GM21737 (cell line): ENCODE results near the gene SULF2.
"Not testable (repeated sequence)": the region's sequence is repeated elsewhere in the genome, so short reads cannot be mapped to it uniquely, and the experiment has no call there.

ENCODE experiments used
- ATAC-seq: cut with Tn5 transposase; IDR thresholded peaks from one replicate; pipeline ENCODE4 v1.9.1; 2021; ENCODE audit warnings: mild to moderate bottlenecking, moderate library complexity; ENCODE audit not compliant: unreplicated experiment

The SULF2 gene

GRCh38 chr20:47785311-47785853 is at the start of gene SULF2:
Gene SULF2, minus strand, starts transcription at chr20:47785481. Its CDS starts 28,118 bp downstream, at chr20:47757363.
- no peak for ATAC-seq

- ATAC-seq = not testable (repeated sequence)
Observed at GRCh38 chr20:47831675-47832074, 46.4 kb upstream of the SULF2 start.

- ATAC-seq = not testable (repeated sequence)
Observed at GRCh38 chr20:47826716-47827115, 41.4 kb upstream of the SULF2 start.

- not testable (repeated sequence) for ATAC-seq
Observed at GRCh38 chr20:47826006-47826405, 40.7 kb upstream of the SULF2 start.

GRCh38 chr20:47825011-47825762 is 39.9 kb upstream of the SULF2 start:
- no peak for ATAC-seq

- ATAC-seq = not testable (repeated sequence)
Observed at GRCh38 chr20:47823941-47824340, 38.7 kb upstream of the SULF2 start.

GRCh38 chr20:47821481-47822100 is 36.3 kb upstream of the SULF2 start:
- ATAC-seq = no peak

GRCh38 chr20:47818996-47819609 is 33.8 kb upstream of the SULF2 start:
- ATAC-seq = no peak

GRCh38 chr20:47818466-47818865 is 33.2 kb upstream of the SULF2 start:
- ATAC-seq = no peak

- ATAC-seq = no peak
Observed at GRCh38 chr20:47818016-47818415, 32.7 kb upstream of the SULF2 start.

- ATAC-seq = no peak
Observed at GRCh38 chr20:47817573-47817972, 32.3 kb upstream of the SULF2 start.

GRCh38 chr20:47816487-47817451 is 31.5 kb upstream of the SULF2 start:
- no peak for ATAC-seq

- ATAC-seq = no peak
Observed at GRCh38 chr20:47815866-47816265, 30.6 kb upstream of the SULF2 start.

GRCh38 chr20:47815416-47815806 is 30.1 kb upstream of the SULF2 start:
- no peak for ATAC-seq

- ATAC-seq = no peak
Observed at GRCh38 chr20:47814632-47815415, 29.5 kb upstream of the SULF2 start.

- no peak for ATAC-seq
Observed at GRCh38 chr20:47810721-47811347, 25.6 kb upstream of the SULF2 start.

GRCh38 chr20:47810116-47810677 is 24.9 kb upstream of the SULF2 start:
- ATAC-seq = no peak

GRCh38 chr20:47809161-47809960 is 24.1 kb upstream of the SULF2 start:
- ATAC-seq = no peak
